Activated T-cell treated with anti-CD3 and anti-CD28 coated beads for 48 hours (primary cell): ENCODE measurements around the gene DHDH.
"Not testable (repeated sequence)": the region's sequence is repeated elsewhere in the genome, so short reads cannot be mapped to it uniquely, and the experiment has no call there.

Experiments used
- DNase-seq: peaks from one replicate; pipeline ENCODE4 v3.0.0-alpha.2; 2020; ENCODE audit warnings: low read depth

DHDH gene

GRCh38 chr19:48915757-48916156 is 17.7 kb upstream of the DHDH start:
- DNase-seq, result no peak

- DNase-seq, result no peak
These were observed 15.4 kb upstream of the DHDH start for GRCh38 chr19:48918071-48918470.

GRCh38 chr19:48918801-48919247 is 14.7 kb upstream of the DHDH start:
- no peak for DNase-seq

DNA sequence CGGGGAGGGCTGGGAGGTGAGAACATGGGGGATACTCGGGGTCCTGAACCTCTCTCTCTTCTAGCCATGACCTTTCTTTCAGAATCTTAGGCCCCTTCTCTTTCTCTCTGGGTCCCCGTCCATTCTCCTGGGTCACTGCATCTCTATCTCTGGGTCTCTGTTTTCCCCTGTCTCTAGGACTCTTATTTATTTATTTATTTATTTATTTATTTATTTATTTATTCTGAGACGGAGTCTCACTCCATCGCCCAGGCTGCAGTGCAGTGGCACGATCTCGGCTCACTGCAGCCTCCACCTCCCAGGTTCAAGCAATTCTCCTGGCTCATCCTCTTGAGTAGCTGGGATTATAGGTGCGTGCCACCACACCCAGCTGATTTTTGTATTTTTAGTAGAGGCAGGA is 14.2 kb upstream of the DHDH start:
- DNase-seq, result not testable (repeated sequence)

DNA sequence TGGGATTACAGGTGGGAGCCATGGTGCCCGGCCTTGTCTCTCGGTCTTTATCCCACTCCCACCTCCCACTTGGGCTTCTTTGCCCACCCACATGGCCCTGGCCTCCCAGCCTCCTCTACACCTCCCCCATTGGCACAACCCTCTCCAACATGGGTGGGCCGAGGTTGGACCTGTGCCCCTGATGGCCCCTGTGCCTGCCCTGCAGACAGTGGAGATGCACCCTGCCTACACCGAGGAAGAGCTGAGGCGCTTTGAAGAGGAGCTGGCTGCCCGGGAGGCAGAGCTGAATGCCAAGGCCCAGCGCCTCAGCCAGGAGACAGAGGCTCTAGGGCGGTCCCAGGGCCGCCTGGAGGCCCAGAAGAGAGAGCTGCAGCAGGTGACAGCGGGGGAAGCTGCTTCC is 12.6 kb upstream of the DHDH start:
- DNase-seq, result no peak

DNA sequence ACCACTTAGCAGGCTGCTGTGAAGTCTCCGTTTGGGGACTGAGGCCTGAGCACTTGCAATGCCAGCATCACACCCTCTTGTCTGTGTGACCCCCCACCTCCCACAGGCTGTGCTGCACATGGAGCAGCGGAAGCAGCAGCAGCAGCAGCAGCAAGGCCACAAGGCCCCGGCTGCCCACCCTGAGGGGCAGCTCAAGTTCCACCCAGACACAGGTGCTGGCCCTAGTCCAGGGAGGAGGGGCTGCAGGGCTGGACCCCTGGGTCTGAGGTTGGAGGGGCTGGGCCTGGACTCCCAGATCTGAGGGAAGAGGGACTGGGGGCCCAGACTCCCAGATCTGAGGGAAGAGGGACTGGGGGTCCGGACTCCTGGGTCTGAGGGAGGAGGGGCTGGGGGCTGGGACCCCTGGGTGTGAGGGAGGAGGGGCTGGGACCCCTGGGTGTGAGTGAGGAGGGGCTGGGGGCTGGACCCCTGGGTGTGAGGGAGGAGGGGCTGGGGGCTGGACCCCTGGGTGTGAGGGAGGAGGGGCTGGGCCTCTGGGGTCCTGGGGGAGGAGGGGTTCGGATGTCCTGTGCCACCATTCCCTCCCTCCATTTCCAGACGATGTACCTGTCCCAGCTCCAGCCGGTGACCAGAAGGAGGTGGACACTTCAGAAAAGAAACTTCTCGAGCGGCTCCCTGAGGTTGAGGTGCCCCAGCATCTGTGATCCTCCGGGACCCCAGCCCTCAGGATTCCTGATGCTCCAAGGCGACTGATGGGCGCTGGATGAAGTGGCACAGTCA is 11.6 kb upstream of the DHDH start:
- no peak for DNase-seq

DNA sequence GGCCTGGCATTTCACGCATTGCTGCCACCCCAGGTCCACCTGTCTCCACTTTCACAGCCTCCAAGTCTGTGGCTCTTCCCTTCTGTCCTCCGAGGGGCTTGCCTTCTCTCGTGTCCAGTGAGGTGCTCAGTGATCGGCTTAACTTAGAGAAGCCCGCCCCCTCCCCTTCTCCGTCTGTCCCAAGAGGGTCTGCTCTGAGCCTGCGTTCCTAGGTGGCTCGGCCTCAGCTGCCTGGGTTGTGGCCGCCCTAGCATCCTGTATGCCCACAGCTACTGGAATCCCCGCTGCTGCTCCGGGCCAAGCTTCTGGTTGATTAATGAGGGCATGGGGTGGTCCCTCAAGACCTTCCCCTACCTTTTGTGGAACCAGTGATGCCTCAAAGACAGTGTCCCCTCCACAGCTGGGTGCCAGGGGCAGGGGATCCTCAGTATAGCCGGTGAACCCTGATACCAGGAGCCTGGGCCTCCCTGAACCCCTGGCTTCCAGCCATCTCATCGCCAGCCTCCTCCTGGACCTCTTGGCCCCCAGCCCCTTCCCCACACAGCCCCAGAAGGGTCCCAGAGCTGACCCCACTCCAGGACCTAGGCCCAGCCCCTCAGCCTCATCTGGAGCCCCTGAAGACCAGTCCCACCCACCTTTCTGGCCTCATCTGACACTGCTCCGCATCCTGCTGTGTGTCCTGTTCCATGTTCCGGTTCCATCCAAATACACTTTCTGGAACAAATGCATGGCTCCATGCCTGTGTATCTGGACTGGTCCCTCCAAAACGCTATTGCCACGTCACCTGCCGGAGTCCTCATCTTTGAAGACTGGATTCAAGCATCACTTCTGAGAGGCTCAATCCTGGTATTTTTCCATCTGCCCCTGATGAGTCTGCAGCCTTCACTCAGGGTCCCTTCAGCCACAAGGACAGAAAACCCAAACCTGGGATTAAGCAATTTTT is 10.7 kb upstream of the DHDH start:
- no peak for DNase-seq

DNA sequence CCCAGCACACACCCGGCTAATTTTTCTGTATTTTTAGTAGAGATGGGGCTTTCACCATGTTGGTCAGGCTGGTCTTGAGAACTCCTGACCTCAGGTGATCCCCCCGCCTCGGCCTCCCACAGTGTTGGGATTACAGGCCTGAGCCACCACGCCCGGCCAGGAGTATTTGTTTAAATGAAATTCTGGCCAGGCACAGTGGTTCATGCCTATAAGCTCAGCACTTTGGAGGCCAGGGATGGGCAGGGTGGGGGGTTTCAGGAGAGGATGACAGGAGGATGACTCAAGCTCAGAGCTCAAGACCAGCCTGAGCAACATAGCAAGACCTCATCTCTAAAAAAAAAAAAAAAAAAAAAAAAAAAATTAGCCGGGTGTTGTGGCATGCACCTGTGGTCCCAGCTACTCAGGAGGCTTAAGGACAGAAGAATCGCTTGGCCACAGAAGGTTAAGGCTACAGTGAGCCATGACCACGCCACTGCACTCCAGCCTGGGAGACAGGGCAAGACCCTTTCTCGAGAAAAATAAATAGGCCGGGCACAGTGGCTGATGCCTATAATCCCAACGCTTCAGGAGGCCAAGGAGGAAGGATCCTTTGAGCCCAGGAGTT is 8.2 kb upstream of the DHDH start:
- DNase-seq, result no peak

DNA sequence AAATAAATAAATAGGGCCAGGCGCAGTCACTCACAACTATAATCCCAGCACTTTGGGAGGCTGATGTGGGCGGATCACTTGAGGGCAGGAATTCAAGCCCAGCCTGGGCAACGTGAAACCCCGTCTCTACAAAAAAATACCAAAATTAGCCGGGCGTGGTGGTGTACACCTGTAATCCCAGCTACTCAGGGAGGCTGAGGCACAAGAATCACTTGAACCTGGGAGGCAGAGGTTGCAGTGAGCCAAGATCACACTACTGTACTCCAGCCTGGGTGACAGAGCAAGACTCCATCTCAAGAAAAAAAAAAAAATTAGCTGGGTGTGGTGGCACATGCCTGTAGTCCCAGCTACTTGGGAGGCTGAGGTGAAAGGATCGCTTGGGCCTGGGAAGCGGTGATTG is 7.6 kb upstream of the DHDH start:
- not testable (repeated sequence) for DNase-seq

DNA sequence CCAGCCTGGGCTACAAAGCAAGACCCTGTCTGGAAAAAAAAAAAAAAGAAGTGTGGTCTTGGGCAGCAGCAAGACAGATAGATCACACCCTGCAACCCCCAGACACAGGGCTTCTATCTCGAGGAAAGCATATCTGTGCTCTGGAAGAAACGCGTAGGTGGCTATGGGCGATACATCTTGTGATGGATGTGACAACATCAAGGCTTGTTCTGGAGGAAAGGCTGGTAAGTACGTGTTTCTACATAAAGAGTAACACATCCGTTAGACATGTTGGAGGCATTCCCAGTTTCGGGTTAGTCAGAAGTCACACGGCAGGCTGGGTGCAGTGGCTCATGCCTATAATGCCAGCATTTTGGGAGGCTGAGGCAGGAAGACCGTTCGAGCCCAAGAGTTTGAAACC is 6.6 kb upstream of the DHDH start:
- peak; percentile 7 for DNase-seq

DNA sequence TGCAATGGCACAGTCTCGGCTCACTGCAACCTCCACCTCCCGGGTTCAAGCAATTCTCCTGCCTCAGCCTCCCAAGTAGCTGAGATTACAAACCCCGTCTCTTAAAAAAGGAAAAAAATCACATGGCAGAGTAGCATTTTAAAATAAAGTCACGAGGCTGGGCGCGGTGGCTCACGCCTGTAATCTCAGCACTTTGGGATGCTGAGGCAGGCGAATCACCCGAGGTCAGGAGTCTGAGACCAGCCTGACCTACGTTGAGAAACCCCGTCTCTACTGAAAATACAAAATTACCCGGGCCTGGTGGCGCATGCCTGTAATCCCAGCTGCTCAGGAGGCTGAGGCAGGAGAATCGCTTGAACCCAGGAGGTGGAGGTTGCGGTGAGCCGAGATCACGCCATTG is 5.8 kb upstream of the DHDH start:
- DNase-seq, result not testable (repeated sequence)

DNA sequence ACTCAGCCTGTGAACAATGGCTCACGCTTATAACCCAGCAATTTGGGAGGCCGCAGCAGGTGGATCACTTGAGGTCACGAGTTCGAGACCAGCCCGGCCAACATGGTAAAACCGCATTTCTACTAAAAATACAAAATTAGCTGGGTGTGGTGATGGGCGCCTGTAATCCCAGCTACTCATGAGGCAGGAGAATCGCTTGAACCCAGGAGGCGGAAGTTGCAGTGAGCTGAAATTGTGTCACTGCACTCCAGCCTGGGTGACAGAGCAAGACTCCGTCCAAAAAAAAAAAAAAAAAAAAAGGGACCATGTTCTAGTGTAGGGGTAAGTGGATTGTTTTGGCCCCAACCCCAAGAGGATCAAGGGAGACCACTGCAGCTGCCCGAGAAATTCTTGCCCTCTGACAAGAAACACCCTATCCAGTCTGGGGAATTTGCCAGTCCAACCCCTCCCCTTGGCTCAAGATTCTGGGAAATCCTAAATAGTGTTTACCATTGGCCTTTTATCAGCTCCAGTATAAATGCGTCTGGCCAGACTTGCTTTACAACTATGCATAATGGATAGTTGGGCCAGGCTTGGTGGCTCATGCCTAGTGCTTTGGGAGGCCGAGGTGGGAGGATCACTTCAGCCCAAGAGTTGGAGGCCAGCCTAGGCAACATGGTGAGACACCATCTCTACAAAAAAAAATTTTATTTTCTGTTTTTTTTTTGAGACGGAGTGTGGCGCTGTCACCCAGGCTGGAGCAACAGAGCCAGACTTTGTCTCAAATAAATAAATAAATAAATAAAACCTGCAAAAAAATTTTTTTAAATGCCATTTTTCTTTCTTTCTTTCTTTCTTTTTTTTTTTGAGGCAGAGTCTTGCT is 5.1 kb upstream of the DHDH start:
- DNase-seq, result no peak

GRCh38 chr19:48934837-48935236 is 1.3 kb downstream of the DHDH start:
- DNase-seq, result no peak

DNA sequence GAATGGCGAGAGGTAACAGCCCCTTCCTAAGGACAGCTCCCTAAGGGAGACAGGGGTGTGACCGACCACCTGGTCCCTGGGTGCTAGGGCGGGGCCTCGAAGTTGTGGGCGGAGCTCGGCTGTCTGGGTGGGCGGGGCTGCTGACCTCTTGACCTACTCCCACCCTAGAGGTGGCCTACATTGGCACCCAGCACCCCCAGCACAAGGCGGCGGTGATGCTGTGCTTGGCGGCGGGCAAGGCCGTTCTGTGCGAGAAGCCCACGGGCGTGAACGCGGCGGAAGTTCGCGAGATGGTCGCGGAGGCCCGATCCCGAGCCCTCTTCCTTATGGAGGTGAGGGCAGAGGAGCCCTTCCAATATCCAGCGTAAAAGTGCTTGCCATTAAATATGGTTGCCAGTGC is 2.4 kb downstream of the DHDH start:
- no peak for DNase-seq

- no peak for DNase-seq
These were observed 4.8 kb downstream of the DHDH start for GRCh38 chr19:48938256-48938655.

DNA sequence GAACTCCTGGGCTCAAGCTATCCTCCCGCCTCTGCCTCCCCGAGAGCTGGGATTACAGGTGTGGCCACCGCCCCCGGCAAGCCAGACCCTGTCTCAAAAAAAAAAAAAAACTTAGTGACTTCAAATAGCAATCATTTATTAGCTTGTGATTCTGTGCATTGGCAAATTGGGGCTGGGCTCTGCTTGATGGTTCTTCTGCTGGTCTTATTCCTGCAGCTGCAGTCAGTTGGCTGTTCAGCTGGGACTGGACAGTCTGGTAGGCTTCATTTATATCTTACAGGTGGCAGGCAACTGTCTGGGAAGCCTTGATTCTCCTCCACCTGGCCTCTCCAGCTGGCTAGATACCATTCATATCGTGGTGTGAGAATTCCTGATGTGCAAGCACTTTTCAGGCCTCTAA is 7.4 kb downstream of the DHDH start:
- DNase-seq, result no peak

DNA sequence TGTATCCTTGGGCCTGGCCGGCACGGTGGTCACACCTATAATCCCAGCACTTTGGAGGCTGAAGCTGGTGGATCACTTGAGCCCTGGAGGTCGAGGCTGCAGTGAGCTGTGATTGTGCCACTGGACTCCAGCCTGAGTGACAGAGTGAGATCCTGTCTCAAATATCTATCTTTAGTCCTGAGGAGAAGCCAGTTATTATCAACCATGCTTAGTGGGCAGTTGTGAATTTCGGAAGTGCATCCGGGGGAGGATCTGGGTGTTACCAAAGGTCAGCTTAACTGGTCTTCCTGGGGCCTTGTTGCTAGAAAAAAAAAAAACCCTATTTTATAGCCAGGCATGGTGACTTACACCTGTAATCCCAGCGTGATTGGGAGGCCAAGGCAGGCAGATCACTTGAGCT is 9.6 kb downstream of the DHDH start:
- no peak for DNase-seq

DNA sequence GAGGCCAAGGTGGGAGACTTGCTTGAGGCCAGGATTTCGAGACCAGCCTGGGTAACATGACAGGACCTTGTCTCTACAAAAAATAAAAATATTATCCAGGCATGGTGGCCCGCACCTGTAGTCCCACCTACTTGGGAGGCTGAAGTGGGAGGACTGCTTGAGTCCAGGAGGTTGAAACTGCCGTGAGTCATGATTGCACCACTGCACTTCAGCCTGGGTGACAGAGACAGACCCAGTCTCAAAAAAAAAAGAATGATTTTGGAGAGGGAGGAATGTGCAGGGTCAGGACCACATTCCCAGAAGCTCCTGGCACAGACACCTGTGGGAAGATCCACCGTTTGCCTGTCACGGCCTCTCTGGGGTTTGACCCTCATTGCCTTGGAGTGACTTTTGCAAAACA is 11.9 kb downstream of the DHDH start:
- DNase-seq, result no peak

DNA sequence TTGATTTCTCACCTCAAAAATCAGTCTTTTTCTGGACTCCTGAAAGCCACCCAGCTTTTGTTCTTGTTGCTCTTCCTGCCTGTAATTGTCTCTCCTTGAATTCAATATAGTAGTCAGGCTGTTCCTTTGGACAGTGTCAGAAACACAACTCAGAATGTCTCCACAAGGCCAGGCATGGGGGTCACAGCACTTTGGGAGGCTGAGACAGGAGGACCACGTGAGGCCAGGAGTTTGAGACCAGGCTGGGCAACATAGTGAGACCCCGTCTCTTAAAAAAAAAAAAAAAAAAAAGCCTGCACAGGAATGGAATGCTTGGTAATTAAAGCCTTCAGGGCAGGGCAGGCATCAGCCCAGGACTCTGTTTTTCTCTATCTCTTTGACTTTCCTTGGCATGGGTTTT is 12.3 kb downstream of the DHDH start:
- DNase-seq, result no peak

DNA sequence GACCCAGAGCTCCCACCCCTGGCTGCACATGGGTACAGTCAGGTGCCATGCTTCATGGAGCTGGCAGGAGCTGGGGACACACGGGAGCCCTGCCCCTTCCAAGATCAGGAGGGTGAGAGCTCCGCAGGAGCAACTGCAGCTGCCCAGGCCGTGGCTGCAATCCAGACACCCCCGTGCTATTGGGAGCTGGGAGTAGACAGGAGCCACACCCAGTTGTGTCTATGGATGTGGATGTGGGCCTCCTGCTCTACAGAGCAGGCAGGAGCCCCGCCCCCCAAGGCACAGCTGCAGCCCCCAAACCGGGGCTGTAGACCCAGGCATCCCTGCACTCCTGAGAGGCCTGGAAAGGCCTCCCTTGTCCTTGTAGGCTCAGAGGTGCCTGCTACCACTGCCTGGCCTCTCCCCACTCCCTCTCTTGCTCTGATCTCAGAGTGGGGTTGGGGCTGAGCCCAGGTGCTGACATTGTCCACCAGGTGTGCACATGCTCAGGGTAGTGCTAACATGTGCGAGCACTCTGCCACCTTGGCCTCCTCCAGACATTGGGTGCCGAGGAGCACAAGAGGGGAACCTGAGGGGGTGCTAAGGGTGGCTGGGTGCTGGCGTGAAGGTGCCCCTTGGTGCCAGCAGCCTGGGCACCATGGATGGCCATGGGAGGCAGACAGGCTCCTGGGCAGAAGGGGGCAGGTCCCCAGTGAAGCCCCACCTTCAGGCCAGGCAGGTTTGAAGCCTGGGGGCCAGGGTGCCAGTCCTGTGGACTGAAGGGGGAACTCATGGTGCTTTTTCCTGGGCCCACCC is 13.2 kb downstream of the DHDH start:
- no peak for DNase-seq

GRCh38 chr19:48947258-48947542 is 13.7 kb downstream of the DHDH start:
- DNase-seq, result no peak
